Psoas muscle (tissue), 8 donors: Measurements from ENCODE around the gene CSTF1. TPM values are rescaled to one million over a fixed set of nuclear protein-coding genes. Genes with fewer than 3 reads are reported as not detected.

Source experiments
- ATAC-seq, 4 donors: fragments of 200-7000 bp; cut with Tn5 transposase; one replicate each; pipeline ENCODE4 v1.9.1; 2020; ENCODE audit warnings: moderate library complexity in 3 of 4, mild to moderate bottlenecking in 2 of 4
- DNase-seq, 2 donors: peaks; one replicate each; pipeline ENCODE4 v3.0.0-alpha.2; 2020
- H3K27ac ChIP-seq: fragments of 200-600 bp; one replicate; pipeline ENCODE4 v1.8.0; 2022
- H3K27me3 ChIP-seq, 3 donors: fragments of 200-600 bp in 1 of 3; one replicate each; pipeline versions ENCODE4 v1.6.1 to v1.8.0; 2013 to 2022; ENCODE audit warnings: low read length in 2 of 3, mild to moderate bottlenecking in 2 of 3, moderate library complexity in 1 of 3; ENCODE audit not compliant: insufficient read depth in 3 of 3
- H3K36me3 ChIP-seq, 2 donors: fragments of 200-600 bp in 1 of 2; one replicate each; pipeline versions ENCODE4 v1.6.1 to v1.8.0; 2013 to 2022; ENCODE audit warnings: low read depth in 1 of 2, mild to moderate bottlenecking in 1 of 2, moderate library complexity in 1 of 2; ENCODE audit not compliant: insufficient read depth in 1 of 2
- H3K4me1 ChIP-seq: fragments of 200-600 bp; one replicate; pipeline ENCODE4 v1.8.0; 2022
- H3K4me3 ChIP-seq: fragments of 200-600 bp; one replicate; pipeline ENCODE4 v1.8.0; 2022; ENCODE audit warnings: mild to moderate bottlenecking
- H3K9me3 ChIP-seq: fragments of 200-600 bp; one replicate; pipeline ENCODE4 v1.8.0; 2022
- CTCF ChIP-seq: fragments of 200-600 bp; IDR thresholded peaks from one replicate; pipeline ENCODE4 v1.8.0; 2022; ENCODE audit warnings: antibody characterized with exemption
- WGBS, 3 donors: extraction: QIAGEN DNeasy Blood & Tissue Kit; methylation state at CpG; one replicate each; pipeline versions ENCODE4 v1.1.6 to v1.1.7; 2013; 5-methylcytosine and 5-hydroxymethylcytosine counted together
- intact Hi-C, 2 donors: fragments of 100-400 bp; cut with DNase I; formaldehyde crosslinking; loops; one replicate each; pipeline versions ENCODE4 v1.11.0 to v1.14.2; 2022
- long read RNA-seq, 2 donors: library from polyadenylated mRNA; unstranded; transcript quantifications; one replicate each; pipeline ENCODE4 v2.0.0, GENCODE V29; 2021
- polyA plus RNA-seq, 3 donors: library from polyadenylated mRNA; stranded (reverse); fragments of 200-250 nt; gene quantifications; one replicate each; pipeline ENCODE4 v1.2.3, GENCODE V29; 2013
- total RNA-seq, 4 donors: library from RNA; stranded (reverse); fragmentation: NEBNext Ultra II Directional in 2 of 4; extraction: Animal tissue kit (Norgen Biotek cat#: 25700) in 2 of 4; gene quantifications; one replicate each; pipeline versions ENCODE4 v1.2.1 to v1.2.4, GENCODE V29; 2021 to 2023
- donor health status: healthy with polysubstance abuse.
- donor health status: DM: no; HTN: no; CAD: no; lungs with moderate emphysema.
- donor health status: Bipolar disorder and iron deficiency.
- donor health status: healthy.
- donor health status: DM: yes; HTN: yes; CAD: no.
- donor health status: DM: no; HTN: no; CAD: no.
- donor health status: DM: no; HTN: no; CAD: no.
- donor health status: DM: yes; HTN: yes; CAD: no.

CSTF1 gene
- 10 to 100 TPM; 15.5 to 20.3 (median 16.7) TPM for total RNA-seq
- polyA plus RNA-seq = 10 to 100 TPM in 2 of 3 donors, 1 to 10 TPM in 1; 10.0 to 19.9 (median 12.1) TPM
- long read RNA-seq, donor 1, full-length matches to known transcripts = 5 of 10 reads
- long read RNA-seq, donor 1, partial matches to known transcripts = 1 of 10 reads
- long read RNA-seq, donor 1, other reads (novel, unspliced or antisense) = 4 of 10 reads
- long read RNA-seq, donor 2, full-length matches to known transcripts = 17 of 24 reads
- long read RNA-seq, donor 2, partial matches to known transcripts = 1 of 24 reads
- long read RNA-seq, donor 2, other reads (novel, unspliced or antisense) = 6 of 24 reads

- WGBS, 3 donors = 0% methylated on average over 53 of the region's 53 CpGs
- Histone ChIP-seq H3K36me3 (peaks cover 6 to 21% of the 10 kb centered on the region in 2 donors), H3K4me1 (peaks cover 26% of the 10 kb centered on the region), H3K27me3 (no peaks in the 10 kb centered on the region), H3K27ac (peak within 1 kb of the TSS; percentile 90), H3K4me3 (peak within 1 kb of the TSS; percentile 90), H3K9me3 (no peaks in the 10 kb centered on the region)
- TF ChIP-seq CTCF = no peak
- intact Hi-C loops = loop anchor here in 1 of 2 donors (2.0 to 5.0 kb wide), 2 partner anchors 35 to 76 kb away; partner anchors contain the start of genes FAM210B and RTF2
- DNase-seq (peak; percentile 99 to 100), ATAC-seq (peak; percentile 98 to 99 (median 98))
Observed at GRCh38 chr20:56392132-56392880, at the start of gene CSTF1, which contains the start of gene AURKA. Gene CSTF1 (plus strand): TSS chr20:56392645. CDS start chr20:56395553, 2,908 bp downstream. Gene AURKA (minus strand): TSS chr20:56392215. CDS start chr20:56388197, 4,018 bp downstream.

- Histone ChIP-seq H3K4me3 (no peak overlapping the region), H3K9me3 (no peaks in the 10 kb centered on the region), H3K4me1 (no peaks in the 10 kb centered on the region), H3K27ac (no peak overlapping the region), H3K36me3 (no peaks in the 10 kb centered on the region), H3K27me3 (peaks cover 0 to 42% (median 5%) of the 10 kb centered on the region in 3 donors)
- 39 to 52% (median 42%) methylated on average over 3 of the region's 3 CpGs for WGBS, 3 donors
- TF ChIP-seq CTCF = no peak
- DNase-seq (no peak), ATAC-seq (no peak)
- intact Hi-C loops = no loop called here
Observed at GRCh38 chr20:56342783-56343182, 49.7 kb upstream of the CSTF1 start.

GRCh38 chr20:56343861-56344381 lies 48.5 kb upstream of the CSTF1 start:
- H3K27me3 ChIP-seq = peaks cover 0 to 49% (median 6%) of the 10 kb centered on the region in 3 donors

GRCh38 chr20:56345911-56346310 lies 46.5 kb upstream of the CSTF1 start:
- H3K27me3 ChIP-seq = peaks cover 0 to 40% (median 6%) of the 10 kb centered on the region in 3 donors
- intact Hi-C loops = no loop called here

More at GRCh38 chr20:56343861-56344381, 48.5 kb upstream of the CSTF1 start:
- ATAC-seq = no peak
- intact Hi-C loops = no loop called here
- no peaks in the 10 kb centered on the region for H3K9me3 ChIP-seq
- no peak overlapping the region for H3K27ac ChIP-seq
- H3K36me3 ChIP-seq = no peaks in the 10 kb centered on the region
- no peaks in the 10 kb centered on the region for H3K4me1 ChIP-seq
- DNase-seq = peak in 1 of 2 donors; percentile 22
- TF ChIP-seq CTCF = peak; percentile 44
- WGBS, 3 donors = 1 to 2% (median 2%) methylated on average over 36 to 41 of the region's 41 CpGs
- H3K4me3 ChIP-seq = no peak overlapping the region

More at GRCh38 chr20:56345911-56346310, 46.5 kb upstream of the CSTF1 start:
- 70 to 78% (median 73%) methylated on average over 8 of the region's 8 CpGs for whole genome bisulfite sequencing, 3 donors
- TF ChIP-seq CTCF = no peak
- ATAC-seq = no peak
- no peak overlapping the region for H3K27ac ChIP-seq
- H3K4me3 ChIP-seq = no peak overlapping the region
- H3K36me3 ChIP-seq = no peaks in the 10 kb centered on the region
- H3K4me1 ChIP-seq = no peaks in the 10 kb centered on the region
- H3K9me3 ChIP-seq = no peaks in the 10 kb centered on the region
- DNase-seq = no peak
